Smooth muscle cell (in vitro differentiated cells): ENCODE data around the gene RILPL2. TPM values are rescaled to one million over a fixed set of nuclear protein-coding genes. Genes with fewer than 3 reads are reported as not detected.
"Not testable (repeated sequence)": the region's sequence is repeated elsewhere in the genome, so short reads cannot be mapped to it uniquely, and the experiment has no call there.

Experiments
- DNase-seq: peaks from one replicate; lab custom pipeline; 2025; ENCODE audit not compliant: unreplicated experiment; lab: John Stamatoyannopoulos, UW
- H2AFZ ChIP-seq: fragments of 200-600 bp; sonication (generic); 2 replicates; pipeline ENCODE4 v1.6.0; 2016; ENCODE audit warnings: antibody characterized with exemption, low read depth, mild to moderate bottlenecking
- H3F3A ChIP-seq: fragments of 200-600 bp; sonication (generic); 2 replicates; pipeline ENCODE4 v1.6.0; 2017; ENCODE audit warnings: antibody characterized with exemption, low read depth
- H3K27ac ChIP-seq: fragments of 200-600 bp; sonication (generic); 2 replicates; pipeline ENCODE4 v1.5.1; 2016; ENCODE audit warnings: low read depth, mild to moderate bottlenecking
- H3K27me3 ChIP-seq: fragments of 200-600 bp; sonication (generic); 2 replicates; pipeline ENCODE4 v1.6.1; 2016; ENCODE audit warnings: low read depth, mild to moderate bottlenecking
- H3K36me3 ChIP-seq: fragments of 200-600 bp; sonication (generic); 2 replicates; pipeline ENCODE4 v1.5.1; 2016; ENCODE audit warnings: low read depth
- H3K4me1 ChIP-seq: fragments of 200-600 bp; sonication (generic); 2 replicates; pipeline ENCODE4 v1.5.1; 2016; ENCODE audit warnings: low read depth
- H3K4me2 ChIP-seq: fragments of 200-600 bp; sonication (generic); 2 replicates; pipeline ENCODE4 v1.6.0; 2016; ENCODE audit warnings: mild to moderate bottlenecking
- H3K4me3 ChIP-seq: fragments of 200-600 bp; sonication (generic); 2 replicates; pipeline ENCODE4 v1.5.1; 2016; ENCODE audit warnings: mild to moderate bottlenecking
- H3K79me2 ChIP-seq: fragments of 200-600 bp; sonication (generic); 2 replicates; pipeline ENCODE4 v1.6.0; 2016; ENCODE audit warnings: low read depth, mild to moderate bottlenecking
- H3K9ac ChIP-seq: fragments of 200-600 bp; sonication (generic); 2 replicates; pipeline ENCODE4 v1.6.0; 2016; ENCODE audit warnings: low read depth
- H3K9me3 ChIP-seq: fragments of 200-600 bp; sonication (generic); replicated peaks from 2 replicates; pipeline ENCODE4 v1.5.1; 2016; ENCODE audit warnings: low read depth
- H4K20me1 ChIP-seq: fragments of 200-600 bp; sonication (generic); 2 replicates; pipeline ENCODE4 v1.6.0; 2016; ENCODE audit warnings: low read depth
- CTCF ChIP-seq: fragments of 200-600 bp; sonication (generic); IDR thresholded peaks from 2 replicates; pipeline ENCODE4 v1.5.1; 2017; ENCODE audit warnings: borderline replicate concordance, mild to moderate bottlenecking, antibody characterized with exemption; ENCODE audit not compliant: insufficient read depth, poor library complexity, severe bottlenecking
- WGBS: methylation state at CpG from one replicate; pipeline ENCODE4 v1.1.7; 2016; ENCODE audit warnings: low lambda C conversion rate; 5-methylcytosine and 5-hydroxymethylcytosine counted together
- polyA plus RNA-seq: library from polyadenylated mRNA; unstranded; fragments of >200 nt; fragmentation: Nextera tagmentation; extraction: Ambion mirVana; gene quantifications from 2 replicates; pipeline ENCODE4 v1.2.1, GENCODE V29; 2016
- total RNA-seq: library from RNA; depleted of rRNA; stranded (reverse); fragments of >200 nt; gene quantifications from 2 replicates; pipeline ENCODE4 v1.2.3, GENCODE V29; 2014

Gene RILPL2
- total and polyA plus RNA-seq, 2 experiments from 2014 or later = 0.85 to 2.2 TPM

- H3K9me3 ChIP-seq, H3K27ac ChIP-seq, H3K4me3 ChIP-seq, H3K79me2 ChIP-seq, H4K20me1 ChIP-seq, H3K4me1 ChIP-seq, H3K27me3 ChIP-seq, H3F3A ChIP-seq, DNase-seq, H3K36me3 ChIP-seq, H2AFZ ChIP-seq, H3K4me2 ChIP-seq, H3K9ac ChIP-seq: not testable (repeated sequence)
- WGBS = 96% methylated on average over 6 of the region's 7 CpGs
Measured at GRCh38 chr12:123408619-123409018, 27.9 kb downstream of the RILPL2 start.

- H3K4me3 ChIP-seq, H3K9ac ChIP-seq, DNase-seq, H3K27ac ChIP-seq, H3K4me1 ChIP-seq, H3K79me2 ChIP-seq, H3K36me3 ChIP-seq, H3F3A ChIP-seq, H3K4me2 ChIP-seq, H2AFZ ChIP-seq, H3K9me3 ChIP-seq, H3K27me3 ChIP-seq: not testable (repeated sequence)
- WGBS = 81% methylated on average over 12 of the region's 15 CpGs
- peaks cover 13% of the 10 kb centered on the region for H4K20me1 ChIP-seq
Measured at GRCh38 chr12:123407934-123408333, 28.6 kb downstream of the RILPL2 start.

- not testable (repeated sequence) for H3K4me1 ChIP-seq, H3K27ac ChIP-seq, H3K4me3 ChIP-seq, H3K79me2 ChIP-seq, H3K36me3 ChIP-seq, H3F3A ChIP-seq, H3K9ac ChIP-seq, DNase-seq, H3K27me3 ChIP-seq, H3K4me2 ChIP-seq, H2AFZ ChIP-seq, H3K9me3 ChIP-seq
- peaks cover 20% of the 10 kb centered on the region for H4K20me1 ChIP-seq
- 98% methylated on average over 15 of the region's 15 CpGs for WGBS
Measured at GRCh38 chr12:123407269-123407668, 29.2 kb downstream of the RILPL2 start.

GRCh38 chr12:123404581-123404980 is 31.9 kb downstream of the RILPL2 start:
- H3K36me3 ChIP-seq = peaks cover 6% of the 10 kb centered on the region
- TF ChIP-seq CTCF = no peak
- H4K20me1 ChIP-seq = peaks cover 45% of the 10 kb centered on the region
- H3K4me3 ChIP-seq = no peak overlapping the region
- no peak for DNase-seq
- no peak overlapping the region for H3K9ac ChIP-seq
- H3K27me3 ChIP-seq = no peaks in the 10 kb centered on the region
- H3K27ac ChIP-seq = no peak overlapping the region
- no peaks in the 10 kb centered on the region for H3K9me3 ChIP-seq
- peaks cover 28% of the 10 kb centered on the region for H3K79me2 ChIP-seq
- no peak overlapping the region for H3K4me2 ChIP-seq
- H3K4me1 ChIP-seq = no peaks in the 10 kb centered on the region
- WGBS = 97% methylated on average over 9 of the region's 9 CpGs
- no peak overlapping the region for H2AFZ ChIP-seq
- H3F3A ChIP-seq = no peaks in the 10 kb centered on the region

- peaks cover 6% of the 10 kb centered on the region for H3K36me3 ChIP-seq
- no peak overlapping the region for H3K9ac ChIP-seq
- no peak overlapping the region for H2AFZ ChIP-seq
- no peak overlapping the region for H3K4me2 ChIP-seq
- peaks cover 54% of the 10 kb centered on the region for H3K79me2 ChIP-seq
- no peak for DNase-seq
- no peaks in the 10 kb centered on the region for H3F3A ChIP-seq
- no peaks in the 10 kb centered on the region for H3K27me3 ChIP-seq
- TF ChIP-seq CTCF = no peak
- peaks cover 71% of the 10 kb centered on the region for H4K20me1 ChIP-seq
- H3K4me3 ChIP-seq = no peak overlapping the region
- no peak overlapping the region for H3K27ac ChIP-seq
- H3K9me3 ChIP-seq = no peaks in the 10 kb centered on the region
- no peaks in the 10 kb centered on the region for H3K4me1 ChIP-seq
- 88% methylated on average over 15 of the region's 15 CpGs for WGBS
Measured at GRCh38 chr12:123401753-123402683, 34.5 kb downstream of the RILPL2 start.
